Neural cell (in vitro differentiated cells): ENCODE measurements around the gene KLHDC4.

ENCODE experiments used
- EP300 ChIP-seq: fragments of 450-650 bp; conservative IDR thresholded peaks from 2 replicates; pipeline ENCODE4 v1.6.1; 2014; ENCODE audit warnings: antibody characterized with exemption, mild to moderate bottlenecking, moderate library complexity; ENCODE audit not compliant: poor library complexity, severe bottlenecking
- EZH2 ChIP-seq: fragments of 200-600, 300-800 bp; shearing (Covaris generic), sonication (generic); IDR thresholded peaks from 2 replicates; pipeline ENCODE4 v1.6.1; 2014; ENCODE audit warnings: antibody characterized with exemption, low read length, borderline replicate concordance, mild to moderate bottlenecking; ENCODE audit not compliant: insufficient read depth, poor library complexity, severe bottlenecking
- TF ChIP-seq, protein P1 (sequence below): fragments of 450-650 bp; IDR thresholded peaks from 2 replicates; pipeline ENCODE4 v1.5.1; 2014; ENCODE audit warnings: antibody characterized with exemption, mild to moderate bottlenecking, moderate library complexity; ENCODE audit not compliant: poor library complexity, severe bottlenecking

- TF ChIP-seq, protein P1, sequence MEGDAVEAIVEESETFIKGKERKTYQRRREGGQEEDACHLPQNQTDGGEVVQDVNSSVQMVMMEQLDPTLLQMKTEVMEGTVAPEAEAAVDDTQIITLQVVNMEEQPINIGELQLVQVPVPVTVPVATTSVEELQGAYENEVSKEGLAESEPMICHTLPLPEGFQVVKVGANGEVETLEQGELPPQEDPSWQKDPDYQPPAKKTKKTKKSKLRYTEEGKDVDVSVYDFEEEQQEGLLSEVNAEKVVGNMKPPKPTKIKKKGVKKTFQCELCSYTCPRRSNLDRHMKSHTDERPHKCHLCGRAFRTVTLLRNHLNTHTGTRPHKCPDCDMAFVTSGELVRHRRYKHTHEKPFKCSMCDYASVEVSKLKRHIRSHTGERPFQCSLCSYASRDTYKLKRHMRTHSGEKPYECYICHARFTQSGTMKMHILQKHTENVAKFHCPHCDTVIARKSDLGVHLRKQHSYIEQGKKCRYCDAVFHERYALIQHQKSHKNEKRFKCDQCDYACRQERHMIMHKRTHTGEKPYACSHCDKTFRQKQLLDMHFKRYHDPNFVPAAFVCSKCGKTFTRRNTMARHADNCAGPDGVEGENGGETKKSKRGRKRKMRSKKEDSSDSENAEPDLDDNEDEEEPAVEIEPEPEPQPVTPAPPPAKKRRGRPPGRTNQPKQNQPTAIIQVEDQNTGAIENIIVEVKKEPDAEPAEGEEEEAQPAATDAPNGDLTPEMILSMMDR, result no peak
- TF ChIP-seq EP300 (no peak), EZH2 (no peak)
Measured at GRCh38 chr16:87808108-87808507, 42.3 kb upstream of the KLHDC4 start.
